GM08714 (cell line): ENCODE results near the gene GEMIN4.

Experiments used
- H3K4me3 ChIP-seq: fragments of 200-500 bp; sonication (Bioruptor generic); 2 replicates; pipeline ENCODE4 v1.5.1; 2014; ENCODE audit warnings: mild to moderate bottlenecking, low read length, inconsistent platforms
- ZNF274 ChIP-seq: IDR thresholded peaks from 2 replicates; pipeline ENCODE4 v1.6.1; 2012; ENCODE audit warnings: mild to moderate bottlenecking, low read depth, low read length

Gene GEMIN4

GRCh38 chr17:733743-734142, 18.3 kb downstream of the GEMIN4 start:
- peak overlapping the region; percentile 63 for H3K4me3 ChIP-seq
- no peak for TF ChIP-seq ZNF274

DNA sequence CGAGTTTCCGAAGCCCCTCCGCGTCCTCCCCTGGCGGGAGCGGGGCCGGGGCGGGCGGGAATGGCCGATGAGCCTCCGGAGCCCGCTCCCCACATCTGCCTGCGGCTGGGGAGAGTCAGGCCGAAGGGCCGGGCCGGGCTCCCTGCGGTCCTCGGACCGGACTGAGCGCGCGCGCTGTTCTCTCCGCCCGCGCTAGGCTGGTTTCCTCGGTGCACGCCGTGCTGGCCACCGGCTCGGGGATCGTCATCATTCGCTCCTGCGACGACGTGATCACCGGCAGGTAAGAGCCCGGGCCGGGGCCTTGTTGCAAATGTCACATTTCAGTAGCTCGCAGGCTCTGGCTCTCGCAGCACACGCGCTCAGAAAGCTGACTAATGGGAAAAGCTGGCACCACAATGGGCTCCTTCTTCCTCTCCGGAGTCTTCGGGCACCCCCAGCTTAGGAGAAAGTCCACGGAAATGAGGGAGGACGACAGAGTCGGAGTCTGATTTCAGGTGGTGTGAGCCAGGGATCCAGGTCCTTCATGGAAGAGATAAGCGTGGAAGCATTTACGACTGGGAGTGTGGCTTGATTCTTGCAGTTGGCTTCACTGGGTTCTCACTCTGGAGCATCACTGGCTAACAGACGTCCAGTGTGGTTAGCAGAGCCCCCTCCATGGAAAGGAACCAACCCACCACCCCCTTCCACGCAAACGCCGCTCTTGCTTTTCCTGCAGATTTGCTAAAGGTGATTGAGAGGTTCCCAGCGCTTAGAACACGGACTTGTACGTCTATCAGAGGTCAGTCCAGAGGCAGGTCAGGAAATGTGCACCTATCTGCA, 19.0 kb downstream of the GEMIN4 start:
- H3K4me3 ChIP-seq: peak overlapping the region; percentile 63
- TF ChIP-seq ZNF274: no peak

- TF ChIP-seq ZNF274: no peak
- peak within 1 kb of the TSS; percentile 65 for H3K4me3 ChIP-seq
Measured at GRCh38 chr17:732067-732901, 19.8 kb downstream of the GEMIN4 start, which contains the start of gene TLCD3A. Gene TLCD3A, plus strand, starts transcription at chr17:732596. Its CDS starts 52 bp downstream, at chr17:732648.

DNA sequence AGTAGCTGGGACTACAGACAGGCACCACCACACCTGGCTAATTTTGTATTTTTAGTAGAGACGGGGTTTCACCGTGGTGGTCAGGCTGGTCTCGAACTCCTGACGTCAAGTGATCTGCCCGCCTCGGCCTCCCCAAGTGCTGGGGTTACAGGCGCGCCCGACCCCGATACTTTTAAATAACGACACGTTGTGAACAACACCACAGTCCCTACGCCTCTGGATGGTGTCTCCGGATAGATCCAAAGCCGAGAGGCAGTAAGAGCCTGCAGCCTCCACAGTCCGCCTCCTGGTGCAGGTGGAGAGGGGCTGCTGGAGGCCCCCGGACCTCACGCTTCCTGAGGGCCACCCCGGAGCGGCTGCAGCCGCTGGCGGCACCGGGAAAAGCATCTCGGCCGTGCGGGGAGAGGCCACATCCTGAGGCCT, 20.4 kb downstream of the GEMIN4 start:
- H3K4me3 ChIP-seq: peak overlapping the region; percentile 65; the same call in 1 of the 2 replicates
- no peak for TF ChIP-seq ZNF274

DNA sequence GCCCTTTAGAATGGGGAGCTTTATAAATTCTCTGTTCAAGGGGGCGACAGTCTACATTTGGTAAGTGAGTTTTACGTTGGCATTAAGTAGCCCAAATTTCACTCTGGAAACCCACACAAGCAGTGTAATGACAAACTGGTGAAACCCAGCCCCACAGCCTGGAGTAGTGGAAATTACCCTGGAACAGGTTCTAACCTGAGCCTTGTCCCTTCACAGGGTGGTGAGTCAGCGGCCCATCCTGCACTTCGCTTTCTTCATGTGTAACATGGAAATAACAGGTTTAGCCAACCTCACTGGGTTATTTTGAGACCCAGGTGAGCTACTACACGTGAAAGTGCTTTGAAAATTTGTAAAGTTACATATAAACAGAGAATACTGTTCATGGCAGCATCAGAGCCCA, 23.2 kb downstream of the GEMIN4 start:
- no peak overlapping the region for H3K4me3 ChIP-seq
- no peak for TF ChIP-seq ZNF274

- no peak for TF ChIP-seq ZNF274
- H3K4me3 ChIP-seq: no peak overlapping the region
Measured at GRCh38 chr17:726271-726919, 25.7 kb downstream of the GEMIN4 start.

DNA sequence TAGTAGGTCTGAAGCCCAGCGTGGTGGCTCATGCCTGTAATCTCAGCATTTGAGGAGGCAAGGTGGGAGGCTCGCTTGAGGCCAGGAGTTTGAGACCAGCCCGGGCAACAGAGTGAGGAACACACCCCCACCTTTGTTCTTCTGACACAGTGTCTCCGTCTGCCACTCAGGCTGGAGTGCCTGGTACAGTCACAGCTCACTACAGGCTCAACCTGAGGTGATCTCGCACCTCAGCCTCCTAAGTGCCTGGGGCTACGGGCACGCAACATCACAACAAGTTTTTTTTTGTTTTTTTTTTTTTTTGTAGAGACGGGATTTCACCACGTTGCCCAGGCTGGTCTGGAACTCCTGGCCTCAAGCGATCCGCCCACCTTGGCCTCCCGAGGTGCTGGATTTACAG, 26.3 kb downstream of the GEMIN4 start:
- no peak overlapping the region for H3K4me3 ChIP-seq
- no peak for TF ChIP-seq ZNF274

DNA sequence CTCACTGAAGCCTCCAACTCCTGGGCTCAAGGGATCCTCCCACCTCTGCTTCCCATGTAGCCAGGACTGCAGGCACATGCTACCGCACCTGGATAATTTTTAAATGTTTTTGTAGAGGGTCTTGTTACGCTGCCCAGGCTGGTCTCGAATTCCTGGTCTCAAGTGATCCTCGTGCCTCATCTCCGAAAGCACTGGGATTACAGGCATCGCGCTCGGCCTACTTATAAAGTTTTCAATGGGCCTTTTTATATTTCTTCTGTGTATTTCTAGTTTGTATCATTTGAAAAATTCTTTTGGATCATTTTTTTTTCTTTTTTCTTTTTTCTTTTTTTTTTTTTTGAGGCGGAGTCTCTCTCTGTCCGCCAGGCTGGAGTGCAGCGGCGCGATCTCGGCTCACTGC, 27.0 kb downstream of the GEMIN4 start:
- TF ChIP-seq ZNF274: no peak
- no peak overlapping the region for H3K4me3 ChIP-seq

DNA sequence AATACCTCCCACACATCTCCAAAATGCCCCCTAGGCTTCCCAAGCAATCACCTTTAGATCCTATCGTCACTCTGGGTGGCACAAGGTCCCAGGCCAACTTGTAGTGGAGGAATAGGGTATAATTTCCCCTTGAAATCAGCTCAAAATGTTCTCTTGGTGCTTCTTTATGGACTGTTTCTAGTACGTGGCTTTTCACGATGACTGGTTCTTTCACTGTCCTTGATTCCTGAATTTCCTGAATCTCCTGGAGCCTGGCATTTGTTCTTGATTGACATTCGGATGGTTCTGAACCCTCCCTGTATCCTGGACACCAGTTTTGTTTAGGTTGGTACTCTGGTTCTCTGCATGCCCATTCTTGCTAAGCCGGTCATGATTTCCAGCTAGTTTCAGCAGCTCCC, 30.5 kb downstream of the GEMIN4 start:
- no peak overlapping the region for H3K4me3 ChIP-seq
- TF ChIP-seq ZNF274: no peak

DNA sequence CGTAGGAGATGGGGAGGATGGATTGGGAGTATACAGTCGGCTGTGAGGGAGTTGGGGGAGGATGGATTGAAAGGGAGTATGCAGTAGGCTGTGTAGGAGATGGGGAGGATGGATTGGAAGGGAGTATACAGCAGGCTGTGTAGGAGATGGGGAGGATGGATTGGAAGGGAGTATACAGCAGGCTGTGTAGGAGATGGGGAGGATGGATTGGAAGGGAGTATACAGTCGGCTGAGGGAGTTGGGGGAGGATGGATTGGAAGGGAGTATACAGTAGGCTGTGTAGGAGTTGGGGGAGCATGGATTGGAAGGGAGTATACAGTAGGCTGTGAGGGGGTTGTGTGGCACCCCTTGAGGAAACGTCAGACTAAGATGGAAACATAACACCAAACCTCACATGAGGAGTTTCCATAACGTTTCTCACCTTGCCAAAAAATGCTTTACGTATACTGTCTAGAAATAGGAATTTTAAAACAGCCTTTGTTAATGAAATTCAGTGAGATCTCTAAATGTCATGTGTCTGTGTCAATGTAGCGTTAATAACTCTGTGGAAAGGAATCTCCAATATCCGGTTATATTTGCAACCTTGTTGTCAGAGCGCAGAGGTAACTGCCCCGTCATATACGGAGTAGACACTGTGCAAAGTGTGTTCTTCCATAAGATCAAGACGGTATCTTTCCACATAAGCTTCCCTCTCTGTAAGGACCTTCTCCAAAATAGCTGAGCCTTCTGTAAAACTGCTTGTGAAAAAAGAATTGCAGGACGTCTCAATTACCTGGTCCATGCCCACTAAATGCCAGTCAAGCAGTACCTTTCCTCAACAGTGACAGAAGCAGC, 31.1 kb downstream of the GEMIN4 start:
- no peak for TF ChIP-seq ZNF274
- H3K4me3 ChIP-seq: no peak overlapping the region

DNA sequence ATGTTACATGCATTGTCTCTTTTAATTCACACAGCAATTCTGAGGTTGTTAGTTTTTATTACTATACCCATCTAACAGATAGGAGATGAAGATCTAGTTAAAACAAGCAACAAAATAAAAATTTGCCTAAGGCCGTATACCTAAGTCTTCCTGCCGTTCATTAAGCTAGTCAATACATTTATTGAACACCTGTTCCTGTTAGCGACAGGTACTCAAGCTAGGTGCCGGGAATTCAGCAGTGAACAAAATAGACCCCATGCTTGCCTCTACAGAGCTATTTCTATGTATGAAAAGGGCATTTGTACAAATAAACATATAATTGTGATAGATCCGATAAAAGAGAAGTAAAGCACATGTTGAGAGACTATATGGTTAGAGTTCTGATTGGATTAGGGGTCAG, 34.0 kb downstream of the GEMIN4 start:
- no peak for TF ChIP-seq ZNF274
- H3K4me3 ChIP-seq: no peak overlapping the region

GRCh38 chr17:708132-708531, 43.9 kb downstream of the GEMIN4 start:
- no peak for TF ChIP-seq ZNF274
- H3K4me3 ChIP-seq: no peak overlapping the region

DNA sequence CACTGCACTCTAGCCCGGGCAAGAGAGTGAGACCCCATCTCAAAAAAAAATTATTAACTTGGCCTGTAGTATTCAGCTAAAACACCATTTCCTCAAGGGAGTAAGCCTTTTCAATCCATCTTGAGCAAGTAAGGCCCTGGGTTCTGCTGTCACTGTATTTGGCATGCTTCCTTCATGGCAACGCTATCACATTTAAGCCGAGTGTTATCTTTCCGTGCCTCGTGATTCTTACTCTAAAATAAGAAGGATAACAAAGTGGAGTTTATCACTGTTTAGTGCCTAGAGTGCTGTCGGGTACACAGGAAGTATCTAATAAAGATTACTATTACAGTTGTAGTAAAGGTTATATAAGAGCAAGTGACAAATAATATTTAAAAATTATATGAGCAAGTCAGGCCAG, 46.2 kb downstream of the GEMIN4 start:
- no peak overlapping the region for H3K4me3 ChIP-seq
- no peak for TF ChIP-seq ZNF274

GRCh38 chr17:705011-705410, 47.1 kb downstream of the GEMIN4 start:
- H3K4me3 ChIP-seq: no peak overlapping the region
- TF ChIP-seq ZNF274: no peak
